A673 (cell line): Measurements from ENCODE around the gene CDK8. TPM values are rescaled to one million over a fixed set of nuclear protein-coding genes. Genes with fewer than 3 reads are reported as not detected.

Source experiments
- BruUV-seq: library from RNA; stranded (reverse); fragments of 400-500 nt; replicated peaks from 2 replicates; lab custom pipeline; 2021; lab: Mats Ljungman, UMichigan
- CTCF ChIA-PET: fragments of 300-600 bp; sonication (Branson Sonifier 250); formaldehyde crosslinking; loops from one replicate; lab custom pipeline; 2022; ENCODE audit warnings: antibody characterized with exemption; lab: Charles Lee
- POLR2A ChIA-PET: fragments of 300-600 bp; sonication (Branson Sonifier 250); formaldehyde crosslinking; loops from one replicate; lab custom pipeline; 2022; ENCODE audit warnings: antibody characterized with exemption; ENCODE audit not compliant: low non-redundant PET; lab: Charles Lee
- DNase-seq: peaks from one replicate; pipeline ENCODE4 v3.0.0-alpha.2; 2015; ENCODE audit warnings: low spot score
- H3K27ac ChIP-seq: fragments of 200-600 bp; sonication (generic); 2 replicates; pipeline ENCODE4 v1.5.1; 2016; ENCODE audit warnings: mixed run types, low read depth, mild to moderate bottlenecking, mixed read lengths, antibody characterized with exemption, low read length; ENCODE audit not compliant: poor library complexity, severe bottlenecking
- H3K27me3 ChIP-seq: fragments of 200-600 bp; sonication (generic); replicated peaks from 2 replicates; pipeline ENCODE4 v1.6.1; 2017; ENCODE audit warnings: mixed run types, low read depth, mild to moderate bottlenecking, mixed read lengths, antibody characterized with exemption, low read length; ENCODE audit not compliant: insufficient read depth, poor library complexity
- H3K36me3 ChIP-seq: fragments of 200-600 bp; sonication (generic); 2 replicates; pipeline ENCODE4 v1.6.1; 2016; ENCODE audit warnings: mixed run types, mild to moderate bottlenecking, mixed read lengths, antibody characterized with exemption, low read length; ENCODE audit not compliant: insufficient read depth, poor library complexity, severe bottlenecking
- H3K4me1 ChIP-seq: fragments of 200-600 bp; sonication (generic); 2 replicates; pipeline ENCODE4 v1.6.1; 2017; ENCODE audit warnings: mixed run types, mild to moderate bottlenecking, mixed read lengths, antibody characterized with exemption, low read length; ENCODE audit not compliant: insufficient read depth, poor library complexity, severe bottlenecking
- H3K4me3 ChIP-seq: fragments of 200-600 bp; sonication (generic); 2 replicates; pipeline ENCODE4 v1.5.1; 2016; ENCODE audit warnings: low read depth, mixed run types, mild to moderate bottlenecking, mixed read lengths, low read length; ENCODE audit not compliant: poor library complexity, severe bottlenecking
- H3K9me3 ChIP-seq: fragments of 200-600 bp; sonication (generic); 2 replicates; pipeline ENCODE4 v1.6.1; 2016; ENCODE audit warnings: mixed run types, low read depth, mild to moderate bottlenecking, mixed read lengths, antibody characterized with exemption, low read length; ENCODE audit not compliant: poor library complexity, severe bottlenecking
- CTCF ChIP-seq: fragments of 300-800, 200-600 bp; sonication (generic); conservative IDR thresholded peaks from 2 replicates; pipeline ENCODE4 v1.5.1; 2017; ENCODE audit warnings: low read depth, mild to moderate bottlenecking, antibody characterized with exemption, low read length, moderate library complexity, mixed read lengths
- EZH2 ChIP-seq: fragments of 200-600 bp; sonication (generic); IDR thresholded peaks from 2 replicates; pipeline ENCODE4 v1.6.1; 2017; ENCODE audit warnings: borderline replicate concordance, low read depth, mild to moderate bottlenecking, mixed read lengths, antibody characterized with exemption, low read length; ENCODE audit not compliant: poor library complexity, severe bottlenecking
- intact Hi-C: fragments of 100-400 bp; cut with micrococcal nuclease; formaldehyde crosslinking; loops from one replicate; pipeline ENCODE4 v1.10.0; 2022; ENCODE audit not compliant: unreplicated experiment
- total RNA-seq: library from RNA; stranded (reverse); gene quantifications from 2 replicates; pipeline ENCODE4 v1.2.3, GENCODE V29; 2021

CDK8 gene
- total RNA-seq, 1 experiment from 2014 or later = 23.1 TPM

GRCh38 chr13:26236296-26236695, 17.6 kb upstream of the CDK8 start:
- H3K4me1 ChIP-seq = no peaks in the 10 kb centered on the region
- POLR2A ChIA-PET = no interaction called here
- no peaks in the 10 kb centered on the region for H3K36me3 ChIP-seq
- no peak for DNase-seq
- CTCF ChIA-PET = no interaction called here
- no peak overlapping the region for H3K4me3 ChIP-seq
- no TSS peak for BruUV-seq
- H3K9me3 ChIP-seq = no peaks in the 10 kb centered on the region
- TF ChIP-seq EZH2 (no peak), CTCF (no peak)
- intact Hi-C loops = no loop called here
- H3K27me3 ChIP-seq = no peaks in the 10 kb centered on the region
- H3K27ac ChIP-seq = no peak overlapping the region

GRCh38 chr13:26246154-26246553, 7.8 kb upstream of the CDK8 start:
- BruUV-seq = no TSS peak
- no peak overlapping the region for H3K4me3 ChIP-seq
- intact Hi-C loops = no loop called here
- CTCF ChIA-PET = no interaction called here
- H3K4me1 ChIP-seq = no peaks in the 10 kb centered on the region
- POLR2A ChIA-PET = no interaction called here
- DNase-seq = no peak
- peaks cover 5% of the 10 kb centered on the region for H3K27me3 ChIP-seq
- no peaks in the 10 kb centered on the region for H3K36me3 ChIP-seq
- no peak overlapping the region for H3K27ac ChIP-seq
- TF ChIP-seq EZH2 = no peak
- TF ChIP-seq CTCF = no peak
- peaks cover 9% of the 10 kb centered on the region for H3K9me3 ChIP-seq

- intact Hi-C loops = no loop called here
- no peaks in the 10 kb centered on the region for H3K4me1 ChIP-seq
- POLR2A ChIA-PET = no interaction called here
- no peaks in the 10 kb centered on the region for H3K36me3 ChIP-seq
- DNase-seq = no peak
- peaks cover 9% of the 10 kb centered on the region for H3K9me3 ChIP-seq
- BruUV-seq = no TSS peak
- CTCF ChIA-PET = no interaction called here
- peaks cover 5% of the 10 kb centered on the region for H3K27me3 ChIP-seq
- TF ChIP-seq EZH2 (no peak), CTCF (no peak)
- no peak overlapping the region for H3K4me3 ChIP-seq
- no peak overlapping the region for H3K27ac ChIP-seq
These were observed 6.9 kb upstream of the CDK8 start for GRCh38 chr13:26247011-26247410.
